HG02981 (cell line): ENCODE measurements around the gene KRTAP4-16.
"Not testable (repeated sequence)": the region's sequence is repeated elsewhere in the genome, so short reads cannot be mapped to it uniquely, and the experiment has no call there.

Experiments used
- ATAC-seq: cut with Tn5 transposase; IDR thresholded peaks from one replicate; pipeline ENCODE4 v1.9.1; 2021; ENCODE audit warnings: mild to moderate bottlenecking, moderate library complexity; ENCODE audit not compliant: unreplicated experiment

KRTAP4-16 gene

GRCh38 chr17:41076788-41077187 lies 25.2 kb downstream of the KRTAP4-16 start:
- ATAC-seq: no peak

- no peak for ATAC-seq
Observed at GRCh38 chr17:41073676-41074075, 28.3 kb downstream of the KRTAP4-16 start.

GRCh38 chr17:41071606-41072360 lies 30.2 kb downstream of the KRTAP4-16 start:
- ATAC-seq: no peak

- no peak for ATAC-seq
Observed at GRCh38 chr17:41069031-41069430, 33.0 kb downstream of the KRTAP4-16 start.

GRCh38 chr17:41067281-41067680 lies 34.7 kb downstream of the KRTAP4-16 start:
- ATAC-seq: no peak

- no peak for ATAC-seq
Observed at GRCh38 chr17:41065829-41066624, 36.0 kb downstream of the KRTAP4-16 start, which contains the start of gene KRTAP2-4. KRTAP2-4 (minus strand) TSS chr17:41065879; CDS start chr17:41065845, 34 bp downstream.

GRCh38 chr17:41065016-41065689 lies 36.9 kb downstream of the KRTAP4-16 start:
- ATAC-seq: not testable (repeated sequence)

- no peak for ATAC-seq
Observed at GRCh38 chr17:41064301-41064700, 37.7 kb downstream of the KRTAP4-16 start.

GRCh38 chr17:41063449-41063848 lies 38.6 kb downstream of the KRTAP4-16 start:
- no peak for ATAC-seq

- no peak for ATAC-seq
Observed at GRCh38 chr17:41061964-41062363, 40.0 kb downstream of the KRTAP4-16 start.

- no peak for ATAC-seq
Observed at GRCh38 chr17:41060052-41060604, 41.9 kb downstream of the KRTAP4-16 start, which contains the start of gene KRTAP2-3. KRTAP2-3 (minus strand) TSS chr17:41060114; CDS start chr17:41060050, 64 bp downstream.

GRCh38 chr17:41059276-41060051 lies 42.5 kb downstream of the KRTAP4-16 start:
- not testable (repeated sequence) for ATAC-seq

GRCh38 chr17:41058741-41059140 lies 43.3 kb downstream of the KRTAP4-16 start:
- no peak for ATAC-seq

GRCh38 chr17:41057547-41057946 lies 44.5 kb downstream of the KRTAP4-16 start:
- ATAC-seq: no peak

GRCh38 chr17:41055130-41055529 lies 46.9 kb downstream of the KRTAP4-16 start, which contains the start of gene KRTAP2-2:
KRTAP2-2 (minus strand) TSS chr17:41055230; CDS start chr17:41055211, 19 bp downstream.
- ATAC-seq: not testable (repeated sequence)

GRCh38 chr17:41054556-41054955 lies 47.5 kb downstream of the KRTAP4-16 start:
- ATAC-seq: not testable (repeated sequence)

GRCh38 chr17:41054025-41054424 lies 48.0 kb downstream of the KRTAP4-16 start:
- no peak for ATAC-seq

- ATAC-seq: no peak
Observed at GRCh38 chr17:41052566-41052965, 49.4 kb downstream of the KRTAP4-16 start.
